HepG2 (cell line): ENCODE measurements around the gene ADI1. TPM values are rescaled to one million over a fixed set of nuclear protein-coding genes. Genes with fewer than 3 reads are reported as not detected.

Source experiments
- BCL6 ChIP-seq: IDR thresholded peaks from 2 replicates; pipeline ENCODE4 v1.6.1; 2016; ENCODE audit warnings: missing genetic modification reagents, missing compliant biosample characterization
- ETV6 ChIP-seq: sonication (generic); formaldehyde crosslinking; conservative IDR thresholded peaks from 2 replicates; pipeline ENCODE4 v1.4.0; 2020; ENCODE audit warnings: missing genetic modification reagents
- HNRNPL ChIP-seq: fragments of 200-400 bp; formaldehyde crosslinking; IDR thresholded peaks from 2 replicates; pipeline ENCODE4 v1.6.1; 2017; ENCODE audit warnings: mild to moderate bottlenecking, low read depth, low read length
- HOXA3 ChIP-seq: sonication (generic); formaldehyde crosslinking; IDR thresholded peaks from 2 replicates; pipeline ENCODE4 v1.5.0; 2020; ENCODE audit warnings: missing genetic modification reagents
- IRX3 ChIP-seq: sonication (generic); formaldehyde crosslinking; IDR thresholded peaks from 2 replicates; pipeline ENCODE4 v1.8.1; 2023; ENCODE audit warnings: mild to moderate bottlenecking, low read depth, missing genetic modification reagents, borderline replicate concordance
- KLF15 ChIP-seq: sonication (generic); formaldehyde crosslinking; IDR thresholded peaks from 2 replicates; pipeline ENCODE4 v1.8.1; 2023; ENCODE audit warnings: borderline replicate concordance, mild to moderate bottlenecking, inconsistent platforms, missing genetic modification reagents, mixed read lengths
- NFKBIZ ChIP-seq: IDR thresholded peaks from 2 replicates; pipeline ENCODE4 v1.6.1; 2018; ENCODE audit warnings: missing genetic modification reagents, missing compliant biosample characterization
- ZBTB7A ChIP-seq: sonication (generic); formaldehyde crosslinking; IDR thresholded peaks from 2 replicates; pipeline ENCODE4 v1.8.0; 2022; ENCODE audit warnings: mild to moderate bottlenecking, missing genetic modification reagents
- ZNF446 ChIP-seq: sonication (generic); formaldehyde crosslinking; IDR thresholded peaks from 2 replicates; pipeline ENCODE4 v1.5.0; 2020; ENCODE audit warnings: mild to moderate bottlenecking, missing genetic modification reagents
- ZNF607 ChIP-seq: sonication (generic); formaldehyde crosslinking; IDR thresholded peaks from 2 replicates; pipeline ENCODE4 v1.5.1; 2020; ENCODE audit warnings: missing genetic modification reagents, mild to moderate bottlenecking, borderline replicate concordance
- ZNF781 ChIP-seq: sonication (generic); formaldehyde crosslinking; IDR thresholded peaks from 2 replicates; pipeline ENCODE4 v1.5.1; 2020; ENCODE audit warnings: borderline replicate concordance, mild to moderate bottlenecking, missing genetic modification reagents; ENCODE audit errors: not compliant biosample characterization
- ZNF839 ChIP-seq: sonication (generic); formaldehyde crosslinking; IDR thresholded peaks from 2 replicates; pipeline ENCODE4 v1.4.0; 2020; ENCODE audit warnings: missing genetic modification reagents, mild to moderate bottlenecking, borderline replicate concordance
- polyA plus RNA-seq, 8 experiments: library from polyadenylated mRNA; depleted of rRNA in 3 of 8; stranded (reverse) in 7 of 8; unstranded in 1 of 8; fragments of >200 nt; fragmentation: Illumina TruSeq in 4 of 8; extraction: Trizol in 4 of 8; gene quantifications; 2 replicates each; pipeline versions ENCODE4 v1.2.1 to v1.2.3, GENCODE V29; 2011 to 2016; ENCODE audit warnings: low read depth in 4 of 8, missing spikeins in 1 of 8, mixed read lengths in 1 of 8; ENCODE audit not compliant: insufficient read depth in 1 of 8
- total RNA-seq, 5 experiments: library from RNA; depleted of rRNA; stranded (reverse); fragments of >200 nt; fragmentation: Illumina TruSeq; extraction: Trizol; gene quantifications; 2 replicates each; pipeline ENCODE4 v1.2.3, GENCODE V29; 2016; ENCODE audit warnings: low read depth in 1 of 5
- TF ChIP-seq, protein P1 (sequence below): sonication (generic); formaldehyde crosslinking; IDR thresholded peaks from 2 replicates; pipeline ENCODE4 v1.5.0; 2020; ENCODE audit warnings: mild to moderate bottlenecking, missing genetic modification reagents
- TF ChIP-seq, protein P2 (sequence below): sonication (generic); formaldehyde crosslinking; IDR thresholded peaks from 2 replicates; pipeline ENCODE4 v1.4.0; 2020; ENCODE audit warnings: missing genetic modification reagents
- TF ChIP-seq, protein P3 (sequence below): fragments of 450-650 bp; IDR thresholded peaks from 2 replicates; pipeline ENCODE4 v1.6.1; 2017
- TF ChIP-seq, protein P4 (sequence below): IDR thresholded peaks from 2 replicates; pipeline ENCODE4 v1.6.1; 2012; ENCODE audit warnings: inconsistent platforms
- TF ChIP-seq, protein P5 (sequence below): sonication (generic); formaldehyde crosslinking; IDR thresholded peaks from 2 replicates; pipeline ENCODE4 v1.5.0; 2020; ENCODE audit warnings: mild to moderate bottlenecking, missing genetic modification reagents

Gene ADI1
- total and polyA plus RNA-seq, 2 of the 13 experiments (the other 11 are each of a cell fraction or from before 2014, with no cell fraction given) = 28.7 to 123 TPM

DNA sequence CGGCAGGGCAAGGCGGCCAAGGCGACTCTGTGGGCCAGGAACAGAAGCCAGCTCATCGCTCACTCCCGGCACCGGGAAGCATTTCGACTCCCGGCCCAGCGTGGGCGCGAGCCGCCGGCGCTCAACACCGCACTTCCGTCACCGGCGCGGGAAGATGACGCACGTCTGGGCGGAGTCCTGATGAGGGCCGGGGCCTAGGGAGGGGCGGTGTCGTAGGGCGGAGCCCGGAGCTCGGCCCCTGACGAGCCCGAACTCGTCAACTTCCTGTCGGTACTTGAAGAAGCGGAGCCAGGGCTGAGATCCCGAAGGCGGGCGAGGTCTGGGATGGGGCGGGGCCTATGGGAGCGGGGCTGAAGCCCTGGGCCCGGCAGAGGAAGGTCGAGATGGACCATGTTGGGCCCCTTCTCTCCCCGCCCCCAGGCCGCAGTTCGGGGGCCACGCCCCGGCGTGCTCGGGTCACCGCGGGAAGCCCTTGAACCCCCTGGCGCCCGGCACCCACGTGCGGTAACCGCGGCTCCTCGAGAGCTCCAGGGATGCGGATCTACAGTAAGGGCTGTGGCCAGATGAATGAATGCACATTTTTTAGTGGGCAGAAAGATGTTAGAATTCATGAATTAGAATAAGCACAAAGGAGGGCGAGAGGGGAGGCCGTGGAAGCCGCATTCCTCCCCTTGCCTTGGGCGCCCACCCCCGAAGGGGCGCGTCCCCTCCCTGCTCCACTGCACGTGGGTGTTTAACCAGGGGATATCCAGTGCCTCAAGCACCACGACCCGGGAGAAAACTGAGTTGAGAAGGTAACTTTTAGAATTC, 39.1 kb upstream of the ADI1 start, which contains the start of gene RNASEH1 (continued):
- TF ChIP-seq, protein P1, sequence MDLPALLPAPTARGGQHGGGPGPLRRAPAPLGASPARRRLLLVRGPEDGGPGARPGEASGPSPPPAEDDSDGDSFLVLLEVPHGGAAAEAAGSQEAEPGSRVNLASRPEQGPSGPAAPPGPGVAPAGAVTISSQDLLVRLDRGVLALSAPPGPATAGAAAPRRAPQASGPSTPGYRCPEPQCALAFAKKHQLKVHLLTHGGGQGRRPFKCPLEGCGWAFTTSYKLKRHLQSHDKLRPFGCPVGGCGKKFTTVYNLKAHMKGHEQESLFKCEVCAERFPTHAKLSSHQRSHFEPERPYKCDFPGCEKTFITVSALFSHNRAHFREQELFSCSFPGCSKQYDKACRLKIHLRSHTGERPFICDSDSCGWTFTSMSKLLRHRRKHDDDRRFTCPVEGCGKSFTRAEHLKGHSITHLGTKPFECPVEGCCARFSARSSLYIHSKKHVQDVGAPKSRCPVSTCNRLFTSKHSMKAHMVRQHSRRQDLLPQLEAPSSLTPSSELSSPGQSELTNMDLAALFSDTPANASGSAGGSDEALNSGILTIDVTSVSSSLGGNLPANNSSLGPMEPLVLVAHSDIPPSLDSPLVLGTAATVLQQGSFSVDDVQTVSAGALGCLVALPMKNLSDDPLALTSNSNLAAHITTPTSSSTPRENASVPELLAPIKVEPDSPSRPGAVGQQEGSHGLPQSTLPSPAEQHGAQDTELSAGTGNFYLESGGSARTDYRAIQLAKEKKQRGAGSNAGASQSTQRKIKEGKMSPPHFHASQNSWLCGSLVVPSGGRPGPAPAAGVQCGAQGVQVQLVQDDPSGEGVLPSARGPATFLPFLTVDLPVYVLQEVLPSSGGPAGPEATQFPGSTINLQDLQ = peak; percentile 84; the same call in 1 of the 2 replicates
- TF ChIP-seq NFKBIZ (CRISPR knock-in tag) = peak; percentile 85; the same call in 1 of the 2 replicates
- peak; percentile 99 for TF ChIP-seq ZNF781 (CRISPR knock-in tag)
- TF ChIP-seq, protein P2, sequence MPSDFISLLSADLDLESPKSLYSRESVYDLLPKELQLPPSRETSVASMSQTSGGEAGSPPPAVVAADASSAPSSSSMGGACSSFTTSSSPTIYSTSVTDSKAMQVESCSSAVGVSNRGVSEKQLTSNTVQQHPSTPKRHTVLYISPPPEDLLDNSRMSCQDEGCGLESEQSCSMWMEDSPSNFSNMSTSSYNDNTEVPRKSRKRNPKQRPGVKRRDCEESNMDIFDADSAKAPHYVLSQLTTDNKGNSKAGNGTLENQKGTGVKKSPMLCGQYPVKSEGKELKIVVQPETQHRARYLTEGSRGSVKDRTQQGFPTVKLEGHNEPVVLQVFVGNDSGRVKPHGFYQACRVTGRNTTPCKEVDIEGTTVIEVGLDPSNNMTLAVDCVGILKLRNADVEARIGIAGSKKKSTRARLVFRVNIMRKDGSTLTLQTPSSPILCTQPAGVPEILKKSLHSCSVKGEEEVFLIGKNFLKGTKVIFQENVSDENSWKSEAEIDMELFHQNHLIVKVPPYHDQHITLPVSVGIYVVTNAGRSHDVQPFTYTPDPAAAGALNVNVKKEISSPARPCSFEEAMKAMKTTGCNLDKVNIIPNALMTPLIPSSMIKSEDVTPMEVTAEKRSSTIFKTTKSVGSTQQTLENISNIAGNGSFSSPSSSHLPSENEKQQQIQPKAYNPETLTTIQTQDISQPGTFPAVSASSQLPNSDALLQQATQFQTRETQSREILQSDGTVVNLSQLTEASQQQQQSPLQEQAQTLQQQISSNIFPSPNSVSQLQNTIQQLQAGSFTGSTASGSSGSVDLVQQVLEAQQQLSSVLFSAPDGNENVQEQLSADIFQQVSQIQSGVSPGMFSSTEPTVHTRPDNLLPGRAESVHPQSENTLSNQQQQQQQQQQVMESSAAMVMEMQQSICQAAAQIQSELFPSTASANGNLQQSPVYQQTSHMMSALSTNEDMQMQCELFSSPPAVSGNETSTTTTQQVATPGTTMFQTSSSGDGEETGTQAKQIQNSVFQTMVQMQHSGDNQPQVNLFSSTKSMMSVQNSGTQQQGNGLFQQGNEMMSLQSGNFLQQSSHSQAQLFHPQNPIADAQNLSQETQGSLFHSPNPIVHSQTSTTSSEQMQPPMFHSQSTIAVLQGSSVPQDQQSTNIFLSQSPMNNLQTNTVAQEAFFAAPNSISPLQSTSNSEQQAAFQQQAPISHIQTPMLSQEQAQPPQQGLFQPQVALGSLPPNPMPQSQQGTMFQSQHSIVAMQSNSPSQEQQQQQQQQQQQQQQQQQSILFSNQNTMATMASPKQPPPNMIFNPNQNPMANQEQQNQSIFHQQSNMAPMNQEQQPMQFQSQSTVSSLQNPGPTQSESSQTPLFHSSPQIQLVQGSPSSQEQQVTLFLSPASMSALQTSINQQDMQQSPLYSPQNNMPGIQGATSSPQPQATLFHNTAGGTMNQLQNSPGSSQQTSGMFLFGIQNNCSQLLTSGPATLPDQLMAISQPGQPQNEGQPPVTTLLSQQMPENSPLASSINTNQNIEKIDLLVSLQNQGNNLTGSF (CRISPR knock-in tag) = peak; percentile 98
- peak; percentile 97 for TF ChIP-seq ZNF607 (CRISPR knock-in tag)
- peak; percentile 92 for TF ChIP-seq KLF15 (CRISPR knock-in tag)
- TF ChIP-seq, protein P3, sequence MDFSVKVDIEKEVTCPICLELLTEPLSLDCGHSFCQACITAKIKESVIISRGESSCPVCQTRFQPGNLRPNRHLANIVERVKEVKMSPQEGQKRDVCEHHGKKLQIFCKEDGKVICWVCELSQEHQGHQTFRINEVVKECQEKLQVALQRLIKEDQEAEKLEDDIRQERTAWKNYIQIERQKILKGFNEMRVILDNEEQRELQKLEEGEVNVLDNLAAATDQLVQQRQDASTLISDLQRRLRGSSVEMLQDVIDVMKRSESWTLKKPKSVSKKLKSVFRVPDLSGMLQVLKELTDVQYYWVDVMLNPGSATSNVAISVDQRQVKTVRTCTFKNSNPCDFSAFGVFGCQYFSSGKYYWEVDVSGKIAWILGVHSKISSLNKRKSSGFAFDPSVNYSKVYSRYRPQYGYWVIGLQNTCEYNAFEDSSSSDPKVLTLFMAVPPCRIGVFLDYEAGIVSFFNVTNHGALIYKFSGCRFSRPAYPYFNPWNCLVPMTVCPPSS = no peak
- TF ChIP-seq BCL6 = peak; percentile 87
- TF ChIP-seq, protein P4, sequence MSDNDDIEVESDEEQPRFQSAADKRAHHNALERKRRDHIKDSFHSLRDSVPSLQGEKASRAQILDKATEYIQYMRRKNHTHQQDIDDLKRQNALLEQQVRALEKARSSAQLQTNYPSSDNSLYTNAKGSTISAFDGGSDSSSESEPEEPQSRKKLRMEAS = peak; percentile 99
- TF ChIP-seq HNRNPL = no peak
- peak; percentile 91; the same call in 1 of the 2 replicates for TF ChIP-seq ZNF839 (CRISPR knock-in tag)
- peak; percentile 98 for TF ChIP-seq ZNF446
- TF ChIP-seq ZBTB7A (CRISPR knock-in tag) = 0 out of 2 replicates have a peak, but pooled peaks have one; percentile 29
- TF ChIP-seq ETV6 (CRISPR knock-in tag) = peak; percentile 35; the same call in 1 of the 2 replicates
- TF ChIP-seq HOXA3 (CRISPR knock-in tag) = peak; percentile 97
- TF ChIP-seq IRX3 (CRISPR knock-in tag) = peak; percentile 93
- TF ChIP-seq, protein P5, sequence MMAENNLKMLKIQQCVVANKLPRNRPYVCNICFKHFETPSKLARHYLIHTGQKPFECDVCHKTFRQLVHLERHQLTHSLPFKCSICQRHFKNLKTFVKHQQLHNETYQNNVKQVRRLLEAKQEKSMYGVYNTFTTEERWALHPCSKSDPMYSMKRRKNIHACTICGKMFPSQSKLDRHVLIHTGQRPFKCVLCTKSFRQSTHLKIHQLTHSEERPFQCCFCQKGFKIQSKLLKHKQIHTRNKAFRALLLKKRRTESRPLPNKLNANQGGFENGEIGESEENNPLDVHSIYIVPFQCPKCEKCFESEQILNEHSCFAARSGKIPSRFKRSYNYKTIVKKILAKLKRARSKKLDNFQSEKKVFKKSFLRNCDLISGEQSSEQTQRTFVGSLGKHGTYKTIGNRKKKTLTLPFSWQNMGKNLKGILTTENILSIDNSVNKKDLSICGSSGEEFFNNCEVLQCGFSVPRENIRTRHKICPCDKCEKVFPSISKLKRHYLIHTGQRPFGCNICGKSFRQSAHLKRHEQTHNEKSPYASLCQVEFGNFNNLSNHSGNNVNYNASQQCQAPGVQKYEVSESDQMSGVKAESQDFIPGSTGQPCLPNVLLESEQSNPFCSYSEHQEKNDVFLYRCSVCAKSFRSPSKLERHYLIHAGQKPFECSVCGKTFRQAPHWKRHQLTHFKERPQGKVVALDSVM (CRISPR knock-in tag) = peak; percentile 72
